GM21526 (cell line): ENCODE measurements around the gene CGGBP1.

Experiments
- ATAC-seq: cut with Tn5 transposase; IDR thresholded peaks from one replicate; pipeline ENCODE4 v1.9.1; 2021; ENCODE audit warnings: moderate library complexity; ENCODE audit not compliant: unreplicated experiment, low FRiP score

The CGGBP1 gene

GRCh38 chr3:88058581-88059379, at the start of gene CGGBP1, which contains the start of gene ZNF654:
Gene CGGBP1 (minus strand): TSS chr3:88059005. CDS start chr3:88055976, 3,029 bp downstream.
Gene ZNF654 (plus strand): TSS chr3:88059255. CDS start chr3:88059320, 65 bp downstream.
- ATAC-seq, result peak; percentile 94

DNA sequence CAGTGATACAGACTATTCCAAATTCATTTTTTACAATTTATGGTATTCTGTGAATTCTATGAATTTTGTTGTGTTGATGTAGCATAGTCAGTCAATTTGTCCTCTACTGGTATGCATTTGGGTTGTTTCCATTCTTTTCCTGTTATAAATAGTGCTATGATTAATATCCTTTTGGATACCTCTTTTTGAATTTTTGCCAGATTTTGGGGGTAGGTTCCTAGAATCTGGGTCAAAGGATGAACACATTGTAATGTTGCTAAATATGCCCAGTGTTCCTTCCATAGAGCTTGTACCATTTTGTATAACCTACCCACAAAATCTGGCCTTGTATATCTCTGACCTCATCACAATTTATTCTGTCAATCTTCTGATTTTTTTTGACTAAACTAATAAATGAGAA, 46.5 kb upstream of the CGGBP1 start:
- ATAC-seq, result no peak

DNA sequence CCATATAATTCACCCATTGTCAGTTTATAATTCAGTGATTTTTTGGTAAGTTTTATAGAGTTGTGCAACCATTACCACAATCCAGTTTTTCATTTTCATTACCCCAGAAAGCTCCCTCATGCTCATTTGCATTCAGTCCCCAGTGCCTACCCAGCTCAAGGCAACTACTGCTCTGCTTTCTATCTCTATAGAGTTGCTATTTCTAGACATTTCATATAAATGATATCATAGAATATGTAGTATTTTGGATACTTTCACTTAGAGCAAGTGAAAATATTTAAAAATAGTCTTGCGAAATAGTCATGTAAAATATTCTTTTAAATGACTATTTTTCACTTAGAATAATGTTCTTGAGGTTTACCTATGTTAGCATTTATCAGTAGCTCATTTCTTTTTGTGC, 42.3 kb upstream of the CGGBP1 start:
- ATAC-seq, result peak; percentile 84

GRCh38 chr3:88093266-88093665, 34.5 kb upstream of the CGGBP1 start:
- no peak for ATAC-seq

DNA sequence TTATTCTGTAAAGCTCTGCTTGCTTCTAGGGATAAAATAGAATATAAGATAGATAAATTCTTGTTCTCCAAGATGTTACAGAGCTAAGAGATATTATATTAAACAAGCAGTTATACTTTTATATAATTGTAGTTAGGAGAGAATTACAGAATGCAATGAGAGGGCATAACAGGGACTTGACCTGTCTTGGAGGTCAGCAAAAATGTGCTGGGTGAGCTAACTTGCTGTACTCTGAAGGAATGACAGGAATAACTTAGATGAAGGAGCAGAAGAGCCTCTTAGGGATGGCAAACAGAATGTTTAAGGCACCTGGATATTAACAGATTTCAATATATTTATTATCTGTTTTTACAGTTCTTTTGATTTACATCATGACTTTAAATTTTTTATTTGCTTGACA, 33.5 kb upstream of the CGGBP1 start:
- no peak for ATAC-seq

- no peak for ATAC-seq
Observed at GRCh38 chr3:88090681-88091080, 31.9 kb upstream of the CGGBP1 start.

- ATAC-seq, result no peak
Observed at GRCh38 chr3:88084097-88084501, 25.3 kb upstream of the CGGBP1 start.

DNA sequence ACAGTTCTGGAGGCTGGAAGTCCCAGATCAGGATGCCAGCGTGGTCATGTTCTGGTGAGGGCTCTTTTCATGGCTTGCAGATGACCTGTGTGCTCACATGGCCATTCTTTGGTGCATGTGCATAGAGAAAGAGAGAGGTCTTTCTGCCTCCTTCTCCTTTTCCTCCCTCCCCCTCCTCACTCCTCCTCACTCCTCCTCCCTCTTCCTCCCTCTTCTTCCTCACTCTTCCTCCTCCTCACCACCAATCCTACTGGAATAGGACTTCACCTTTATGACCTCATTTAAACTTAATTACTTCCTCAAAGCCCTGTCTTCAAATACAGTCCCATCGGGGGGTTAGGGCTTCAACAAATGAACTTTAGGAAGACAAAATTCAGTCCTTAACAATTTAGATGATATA, 24.0 kb upstream of the CGGBP1 start:
- no peak for ATAC-seq

- ATAC-seq, result no peak
Observed at GRCh38 chr3:88078932-88079331, 20.1 kb upstream of the CGGBP1 start.

DNA sequence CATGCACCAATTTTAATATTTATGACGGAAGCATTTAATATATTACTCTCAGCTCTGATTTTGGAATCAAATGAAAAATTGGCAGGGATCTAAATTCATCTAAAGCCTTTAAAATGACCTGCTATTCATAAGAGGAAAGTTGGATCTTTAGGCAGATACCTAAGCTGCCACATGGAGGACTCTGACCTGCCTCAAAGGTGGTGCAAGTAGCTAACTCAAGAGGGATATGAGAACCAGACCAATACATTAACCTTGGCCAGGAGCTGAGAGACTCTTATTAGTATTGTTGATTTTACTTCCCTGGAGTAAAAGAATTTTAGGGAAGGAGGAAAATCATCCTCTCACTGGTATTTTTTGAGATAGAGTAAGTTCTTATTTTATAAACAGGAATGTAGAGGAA, 17.9 kb upstream of the CGGBP1 start:
- ATAC-seq, result no peak

DNA sequence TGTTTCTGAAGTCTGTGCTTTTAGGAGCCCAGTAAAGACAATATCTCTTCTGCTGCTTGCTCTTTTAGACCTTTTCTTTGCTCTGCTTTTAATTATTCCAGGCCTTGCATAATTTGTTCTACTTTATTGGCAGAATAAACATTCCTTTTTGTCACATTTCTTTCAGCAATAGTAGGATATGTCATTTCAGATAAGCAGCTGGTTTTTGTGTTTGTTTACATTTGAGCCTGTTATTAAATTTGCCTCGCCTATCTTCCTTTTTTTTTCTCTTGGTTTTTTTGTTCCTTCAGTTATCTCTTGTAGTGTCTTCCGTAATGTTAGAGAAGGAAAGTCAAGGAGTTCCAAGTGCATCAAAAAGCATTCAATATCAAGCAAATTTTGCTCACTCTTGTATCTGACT, 16.7 kb upstream of the CGGBP1 start:
- ATAC-seq, result no peak

- ATAC-seq, result no peak
Observed at GRCh38 chr3:88075072-88075471, 16.3 kb upstream of the CGGBP1 start.

DNA sequence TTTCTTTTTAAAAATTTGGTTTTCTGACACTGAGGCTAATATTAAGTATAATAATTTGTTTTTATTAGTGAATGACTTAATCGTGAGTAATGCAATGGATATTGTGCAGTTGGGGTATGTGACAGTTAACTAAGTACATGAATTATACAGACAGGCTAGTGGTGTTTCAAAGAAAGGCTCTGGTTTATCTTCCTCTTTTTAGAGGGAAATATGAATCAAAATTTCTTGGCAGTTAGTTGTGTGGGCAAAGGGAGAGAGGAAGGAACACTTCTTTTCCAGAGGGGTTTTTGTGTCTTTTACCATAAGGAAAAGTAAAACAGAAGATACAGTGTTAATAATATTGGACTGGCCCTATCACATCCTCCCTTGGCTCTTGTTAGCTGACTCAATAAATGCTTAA, 2.9 kb upstream of the CGGBP1 start:
- ATAC-seq, result no peak

DNA sequence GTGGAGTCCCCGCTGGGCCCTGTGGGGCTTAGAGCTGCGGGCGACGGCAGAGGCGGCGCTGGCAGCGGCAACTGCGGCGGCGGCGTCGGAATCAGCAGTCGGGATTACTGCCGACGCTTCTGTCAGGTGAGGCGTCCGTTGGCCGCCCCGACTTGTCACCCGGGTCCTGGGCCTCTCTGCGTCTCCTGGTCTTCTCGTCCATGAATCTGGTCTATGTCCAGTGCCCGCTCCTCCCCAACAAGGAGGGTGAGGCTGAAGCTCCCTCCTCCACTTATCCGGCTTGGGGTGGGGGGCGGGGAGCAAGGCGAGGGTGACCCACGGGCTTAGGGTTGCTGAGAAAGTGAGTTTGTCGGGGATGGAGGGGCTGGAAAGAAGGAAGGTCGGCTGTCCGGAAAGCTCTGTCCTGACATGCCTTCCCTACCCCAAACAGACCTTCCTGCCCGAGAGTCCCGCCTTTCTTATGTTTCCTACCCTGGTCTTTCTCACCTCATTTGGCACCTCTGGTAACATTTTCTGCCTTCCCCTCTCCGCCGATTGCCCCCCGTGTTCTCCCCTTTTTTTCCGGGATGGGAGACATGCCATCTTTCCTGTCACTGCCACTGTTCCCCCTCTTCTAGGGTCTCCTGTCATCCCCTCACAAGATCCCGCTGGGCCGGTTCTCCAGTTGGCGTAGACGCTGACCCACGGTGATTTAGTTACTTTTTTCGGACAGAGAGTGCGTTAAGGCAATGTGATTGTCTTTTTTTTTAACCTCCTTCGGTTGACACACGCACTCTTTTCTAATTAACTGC, 770 bp upstream of the CGGBP1 start:
- no peak for ATAC-seq

GRCh38 chr3:88058306-88058580, 562 bp downstream of the CGGBP1 start:
- no peak for ATAC-seq

DNA sequence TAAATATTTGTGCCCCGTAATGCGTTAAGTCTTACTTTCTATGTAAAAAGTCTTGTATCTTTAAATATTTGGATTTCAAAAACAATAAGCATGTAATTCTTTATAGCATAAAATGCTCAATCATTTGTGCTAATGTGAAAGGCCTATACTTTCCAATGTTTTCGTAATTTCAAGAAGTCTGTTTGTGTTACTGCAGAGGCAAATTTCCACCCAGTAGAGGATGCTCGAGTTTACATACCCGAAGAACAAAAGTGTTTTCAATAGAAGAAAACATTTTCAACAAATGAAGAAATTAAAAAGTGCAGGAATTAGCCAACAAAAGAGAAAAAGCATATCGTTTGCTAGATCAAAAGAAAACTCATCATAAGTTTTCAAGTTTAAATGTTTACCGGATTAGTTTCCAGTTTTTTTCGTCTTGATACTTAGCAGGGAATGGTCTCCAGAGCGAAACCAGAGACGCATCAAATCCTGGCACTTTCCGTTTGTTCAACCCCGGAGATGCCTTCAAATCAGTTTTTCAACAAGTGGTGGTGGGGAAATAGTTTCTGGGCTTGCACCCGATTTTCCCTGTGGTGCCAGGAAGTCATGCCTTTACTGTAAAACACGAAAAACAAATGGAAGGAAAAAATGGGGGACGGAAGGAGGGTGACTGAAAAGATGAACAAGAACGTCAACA, 1.0 kb downstream of the CGGBP1 start:
- ATAC-seq, result no peak

DNA sequence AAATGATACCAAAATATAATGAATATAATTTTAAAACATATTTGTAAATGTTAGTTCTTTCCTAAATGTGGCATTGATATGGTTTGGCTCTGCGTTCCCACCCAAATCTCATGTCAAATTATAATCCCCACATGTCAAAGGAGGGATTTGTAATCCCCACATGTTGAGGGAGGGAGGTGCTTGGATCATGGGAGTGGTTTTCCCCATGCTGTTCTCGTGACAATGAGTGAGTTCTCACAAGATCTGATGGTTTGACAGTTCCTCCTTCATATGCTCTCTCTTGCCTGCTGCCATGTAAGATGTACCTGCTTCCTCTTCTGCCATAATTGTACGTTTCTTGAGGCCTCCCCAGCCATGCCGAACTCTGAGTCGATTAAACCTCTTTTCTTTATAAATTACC, 12.0 kb downstream of the CGGBP1 start:
- no peak for ATAC-seq

- no peak for ATAC-seq
Observed at GRCh38 chr3:88044411-88044810, 14.4 kb downstream of the CGGBP1 start.

GRCh38 chr3:88041005-88041404, 17.8 kb downstream of the CGGBP1 start:
- ATAC-seq, result no peak

DNA sequence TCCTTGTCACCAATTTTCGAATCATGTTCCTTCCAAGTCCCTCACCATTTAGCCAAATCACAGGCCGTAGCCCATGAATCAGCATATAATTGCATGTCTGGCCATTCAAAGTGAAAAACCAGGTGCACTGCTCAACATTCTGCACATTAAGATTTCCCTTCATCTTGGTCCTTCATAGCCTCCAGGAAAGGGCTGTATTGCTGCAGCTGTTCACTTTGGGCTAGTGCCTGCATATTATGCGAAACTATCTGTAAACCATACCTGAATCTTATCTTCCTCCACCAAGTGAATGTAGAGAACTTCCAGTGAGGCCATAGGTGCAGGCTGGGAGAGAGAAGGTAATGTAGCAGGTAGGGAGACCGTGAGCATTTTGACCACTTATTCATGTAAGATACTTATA, 18.3 kb downstream of the CGGBP1 start:
- no peak for ATAC-seq

DNA sequence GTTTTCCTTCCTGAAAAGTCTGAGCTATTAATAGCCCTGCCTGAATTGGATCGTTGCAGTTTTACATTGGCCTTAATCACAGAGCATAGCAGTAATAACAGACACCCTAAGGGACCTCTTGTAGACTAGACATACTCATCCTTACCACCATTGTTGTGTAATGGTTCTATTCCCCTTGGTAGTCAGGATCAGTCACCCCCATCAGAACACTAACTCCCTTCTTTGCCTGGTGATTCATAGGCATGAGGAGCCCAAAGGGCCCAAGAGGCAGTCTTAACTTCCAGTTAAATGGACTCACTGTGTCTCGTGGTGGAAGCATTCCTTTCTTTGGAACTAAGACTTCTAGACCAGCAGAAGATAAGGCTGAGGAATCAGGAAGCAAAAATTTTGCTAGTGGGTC, 20.2 kb downstream of the CGGBP1 start:
- no peak for ATAC-seq
